GM19397 (cell line): ENCODE results near the gene GBX1.

Experiments used
- ATAC-seq: cut with Tn5 transposase; IDR thresholded peaks from one replicate; pipeline ENCODE4 v1.9.1; 2021; ENCODE audit warnings: mild to moderate bottlenecking, moderate library complexity; ENCODE audit not compliant: unreplicated experiment

Gene GBX1

GRCh38 chr7:151167197-151167961, at the start of gene GBX1:
Gene GBX1, minus strand, starts transcription at chr7:151167694. Its CDS starts 146 bp downstream, at chr7:151167548.
- no peak for ATAC-seq

GRCh38 chr7:151215396-151215795, 47.9 kb upstream of the GBX1 start:
- no peak for ATAC-seq

- ATAC-seq: no peak
These were observed 46.3 kb upstream of the GBX1 start for GRCh38 chr7:151213826-151214225.

- ATAC-seq: no peak
These were observed 45.1 kb upstream of the GBX1 start for GRCh38 chr7:151212626-151213025.

GRCh38 chr7:151211155-151211772, 43.8 kb upstream of the GBX1 start:
- ATAC-seq: no peak

- ATAC-seq: no peak
These were observed 42.8 kb upstream of the GBX1 start, which contains the start of gene H2BK1 for GRCh38 chr7:151210087-151210854. Gene H2BK1, minus strand, starts transcription at chr7:151210488. Its CDS starts 170 bp downstream, at chr7:151210318.

GRCh38 chr7:151209588-151209987, 42.1 kb upstream of the GBX1 start:
- ATAC-seq: no peak

- ATAC-seq: no peak
These were observed 40.9 kb upstream of the GBX1 start for GRCh38 chr7:151208253-151208862.

- ATAC-seq: no peak
These were observed 40.3 kb upstream of the GBX1 start for GRCh38 chr7:151207804-151208203.

GRCh38 chr7:151207315-151207714, 39.8 kb upstream of the GBX1 start:
- no peak for ATAC-seq

GRCh38 chr7:151206914-151207313, 39.4 kb upstream of the GBX1 start:
- ATAC-seq: no peak

- ATAC-seq: no peak
These were observed 38.2 kb upstream of the GBX1 start for GRCh38 chr7:151205730-151206129.

- ATAC-seq: no peak
These were observed 37.0 kb upstream of the GBX1 start for GRCh38 chr7:151204383-151205032.

GRCh38 chr7:151202836-151203235, 35.3 kb upstream of the GBX1 start:
- no peak for ATAC-seq

GRCh38 chr7:151201751-151202150, 34.3 kb upstream of the GBX1 start:
- ATAC-seq: no peak

- no peak for ATAC-seq
These were observed 33.9 kb upstream of the GBX1 start for GRCh38 chr7:151201344-151201743.

- ATAC-seq: no peak
These were observed 31.7 kb upstream of the GBX1 start for GRCh38 chr7:151198945-151199848.

- no peak for ATAC-seq
These were observed 30.4 kb upstream of the GBX1 start for GRCh38 chr7:151197932-151198331.

- ATAC-seq: no peak
These were observed 28.3 kb upstream of the GBX1 start for GRCh38 chr7:151195616-151196450.
